B cell (primary cell): ENCODE measurements around the gene PDE3A. TPM values are rescaled to one million over a fixed set of nuclear protein-coding genes. Genes with fewer than 3 reads are reported as not detected.

Experiments used
- ATAC-seq: fragments of 200-7000 bp; cut with Tn5 transposase; one replicate; pipeline ENCODE4 v1.10.0; 2021; ENCODE audit warnings: low read depth, mild to moderate bottlenecking, moderate number of reproducible peaks, moderate library complexity
- CTCF ChIA-PET: fragments of 350-600 bp; sonication (Branson Sonifier 250); formaldehyde crosslinking; loops from one replicate; lab custom pipeline; 2021; ENCODE audit warnings: antibody characterized with exemption, inconsistent platforms; lab: Charles Lee
- POLR2A ChIA-PET: fragments of 350-600 bp; sonication (Branson Sonifier 250); formaldehyde crosslinking; loops from one replicate; lab custom pipeline; 2021; ENCODE audit warnings: antibody characterized with exemption; lab: Charles Lee
- DNase-seq: peaks from one replicate; pipeline ENCODE4 v3.0.0; 2013
- H2AFZ ChIP-seq: 2 replicates; pipeline ENCODE4 v1.6.1; 2012; ENCODE audit warnings: mild to moderate bottlenecking, low read depth, low read length; ENCODE audit not compliant: insufficient read depth, poor library complexity, severe bottlenecking
- H3K27ac ChIP-seq, 2 donors: 1 replicate in 1 of 2; 2 replicates in 1 of 2; pipeline ENCODE4 v1.5.1; 2012 to 2013; ENCODE audit warnings: low read length in 2 of 2, mild to moderate bottlenecking in 2 of 2, moderate library complexity in 1 of 2
- H3K27me3 ChIP-seq, 4 experiments: fragments of 200-600 bp in 1 of 4; sonication (generic) in 1 of 4; replicated peaks in 1 of 4; 1 replicate in 2 of 4; 2 replicates in 2 of 4; pipeline versions ENCODE4 v1.6.1 to v1.7.0; 2013 to 2016; ENCODE audit warnings: low read length in 3 of 4, mild to moderate bottlenecking in 2 of 4, mixed read lengths in 1 of 4, moderate library complexity in 1 of 4; ENCODE audit not compliant: insufficient read depth in 4 of 4, control insufficient read depth in 3 of 4; ENCODE audit errors: control extremely low read depth in 1 of 4
- H3K36me3 ChIP-seq, 2 experiments: replicated peaks in 1 of 2; 1 replicate in 1 of 2; 2 replicates in 1 of 2; pipeline versions ENCODE4 v1.6.1 to v1.7.1; 2013; ENCODE audit warnings: low read length in 1 of 2; ENCODE audit not compliant: insufficient read depth in 2 of 2, control insufficient read depth in 1 of 2; ENCODE audit errors: control extremely low read depth in 1 of 2, extremely low read depth in 1 of 2
- H3K4me1 ChIP-seq, 2 donors: fragments of 200-600 bp in 1 of 2; sonication (generic) in 1 of 2; 1 replicate in 1 of 2; 2 replicates in 1 of 2; pipeline versions ENCODE4 v1.5.1 to v1.6.1; 2013 to 2017; ENCODE audit warnings: low read length in 2 of 2; ENCODE audit not compliant: control insufficient read depth in 2 of 2, insufficient read depth in 2 of 2
- H3K4me2 ChIP-seq: replicated peaks from 2 replicates; pipeline ENCODE3; 2012; ENCODE audit warnings: mild to moderate bottlenecking, low read depth, low read length; ENCODE audit not compliant: poor library complexity, severe bottlenecking
- H3K4me3 ChIP-seq, 5 experiments: fragments of 200-600 bp in 1 of 5; sonication (generic) in 1 of 5; 1 replicate in 3 of 5; 2 replicates in 2 of 5; pipeline versions ENCODE4 v1.5.1 to v1.7.0; 2011 to 2016; ENCODE audit warnings: low read length in 4 of 5, mild to moderate bottlenecking in 4 of 5, low read depth in 2 of 5, control low read depth in 1 of 5, moderate library complexity in 1 of 5; ENCODE audit not compliant: insufficient read depth in 1 of 5; ENCODE audit errors: control extremely low read depth in 1 of 5, extremely low read depth in 1 of 5
- H3K79me2 ChIP-seq: fragments of 200-600 bp; sonication (generic); one replicate; pipeline ENCODE4 v1.6.0; 2016; ENCODE audit warnings: low read length; ENCODE audit not compliant: control insufficient read depth, insufficient read depth
- H3K9ac ChIP-seq: fragments of 200-600 bp; sonication (generic); 2 replicates; pipeline ENCODE4 v1.6.1; 2017; ENCODE audit warnings: mild to moderate bottlenecking, low read length, moderate library complexity
- H3K9me3 ChIP-seq, 3 donors: one replicate each; pipeline versions ENCODE4 v1.6.1 to v1.7.1; 2013; ENCODE audit warnings: low read length in 2 of 3; ENCODE audit not compliant: control insufficient read depth in 2 of 3, insufficient read depth in 1 of 3; ENCODE audit errors: control extremely low read depth in 1 of 3
- H4K20me1 ChIP-seq: 2 replicates; pipeline ENCODE4 v1.6.0; 2012; ENCODE audit warnings: mild to moderate bottlenecking, low read length; ENCODE audit not compliant: insufficient read depth, control insufficient read depth, poor library complexity, severe bottlenecking
- H3K27ac Mint-ChIP-seq: one replicate; pipeline ENCODE4 v1.8.0; 2021; ENCODE audit warnings: mixed read lengths
- H3K27me3 Mint-ChIP-seq: one replicate; pipeline ENCODE4 v1.8.0; 2021; ENCODE audit warnings: mixed read lengths
- H3K4me1 Mint-ChIP-seq: one replicate; pipeline ENCODE4 v1.8.0; 2021; ENCODE audit warnings: mixed read lengths
- H3K4me3 Mint-ChIP-seq: one replicate; pipeline ENCODE4 v1.8.0; 2021; ENCODE audit warnings: mixed read lengths
- H3K9me3 Mint-ChIP-seq: one replicate; pipeline ENCODE4 v1.8.0; 2022; ENCODE audit warnings: mixed read lengths; ENCODE audit not compliant: insufficient read depth
- CTCF ChIP-seq: fragments of 200-600 bp; IDR thresholded peaks from one replicate; pipeline ENCODE4 v1.8.0; 2022; ENCODE audit warnings: antibody characterized with exemption, mild to moderate bottlenecking
- EZH2 ChIP-seq: IDR thresholded peaks from 2 replicates; pipeline ENCODE4 v1.6.1; 2012; ENCODE audit warnings: borderline replicate concordance, low read depth, mild to moderate bottlenecking, moderate library complexity, low read length; ENCODE audit not compliant: insufficient read depth, poor library complexity, severe bottlenecking
- WGBS: methylation state at CpG from one replicate; pipeline ENCODE4 v1.1.5; 2013; ENCODE audit warnings: missing lambda C conversion rate; ENCODE audit not compliant: insufficient coverage; 5-methylcytosine and 5-hydroxymethylcytosine counted together
- intact Hi-C: fragments of 100-400 bp; cut with micrococcal nuclease; formaldehyde crosslinking; loops from one replicate; pipeline ENCODE4 v1.10.0; 2022
- polyA plus RNA-seq: library from polyadenylated mRNA; depleted of rRNA; stranded (reverse); fragments of >200 nt; gene quantifications from 2 replicates; pipeline ENCODE4 v1.2.3, GENCODE V29; 2012
- total RNA-seq, 2 donors: library from RNA; stranded (reverse); fragments of 120-200 nt in 1 of 2; gene quantifications; 1 replicate in 1 of 2; 2 replicates in 1 of 2; pipeline versions ENCODE4 v1.2.3 to v1.2.4, GENCODE V29; 2013 to 2022

PDE3A gene
- total and polyA plus RNA-seq, 2 donors (not counting 1 experiment from before 2014, with no cell fraction given) = not detected

- no peak overlapping the region for H3K4me3 ChIP-seq
- no peaks in the 10 kb centered on the region for H3K36me3 ChIP-seq
- no peaks in the 10 kb centered on the region for H3K4me1 ChIP-seq
- DNase-seq (no peak), ATAC-seq (no peak)
- TF ChIP-seq EZH2 (no peak), CTCF (no peak)
- ChIA-PET CTCF (no interaction called here), POLR2A (no interaction called here)
- no peak overlapping the region for H2AFZ ChIP-seq
- H4K20me1 ChIP-seq = no peaks in the 10 kb centered on the region
- no peaks in the 10 kb centered on the region for H3K79me2 ChIP-seq
- H3K4me1 Mint-ChIP-seq = no peaks in the 10 kb centered on the region
- no peak overlapping the region for H3K9ac ChIP-seq
- no peak overlapping the region for H3K27ac ChIP-seq
- no peak overlapping the region for H3K4me3 Mint-ChIP-seq
- no peak overlapping the region for H3K27ac Mint-ChIP-seq
- no peak overlapping the region for H3K4me2 ChIP-seq
- no peaks in the 10 kb centered on the region for H3K9me3 Mint-ChIP-seq
- WGBS = 57% methylated on average over 1 of the region's 1 CpG
- no peaks in the 10 kb centered on the region for H3K9me3 ChIP-seq
- intact Hi-C loops = no loop called here
- H3K27me3 ChIP-seq = no peaks in the 10 kb centered on the region
- H3K27me3 Mint-ChIP-seq = no peaks in the 10 kb centered on the region
Observed at GRCh38 chr12:20627001-20627588, 258.8 kb downstream of the PDE3A start.

- no peaks in the 10 kb centered on the region for H3K36me3 ChIP-seq
- H3K4me1 Mint-ChIP-seq = no peaks in the 10 kb centered on the region
- no peak overlapping the region for H3K27ac ChIP-seq
- 96% methylated on average over 5 of the region's 9 CpGs for WGBS
- H3K27ac Mint-ChIP-seq = no peak overlapping the region
- no peak overlapping the region for H3K9ac ChIP-seq
- H3K9me3 ChIP-seq = no peaks in the 10 kb centered on the region
- no peak overlapping the region for H2AFZ ChIP-seq
- no peak overlapping the region for H3K4me3 Mint-ChIP-seq
- no peaks in the 10 kb centered on the region for H3K9me3 Mint-ChIP-seq
- ChIA-PET POLR2A (no interaction called here), CTCF (no interaction called here)
- H3K27me3 ChIP-seq = no peaks in the 10 kb centered on the region
- no peak for TF ChIP-seq EZH2
- no peak for TF ChIP-seq CTCF
- no peaks in the 10 kb centered on the region for H3K4me1 ChIP-seq
- no peaks in the 10 kb centered on the region for H4K20me1 ChIP-seq
- H3K4me3 ChIP-seq = no peak overlapping the region
- H3K4me2 ChIP-seq = no peak overlapping the region
- H3K79me2 ChIP-seq = no peaks in the 10 kb centered on the region
- ATAC-seq = no peak
- intact Hi-C loops = no loop called here
- no peaks in the 10 kb centered on the region for H3K27me3 Mint-ChIP-seq
- DNase-seq = no peak
Observed at GRCh38 chr12:20628226-20628787, 260.0 kb downstream of the PDE3A start.
